ENCODE measurements around the gene KLHL24. TPM values are rescaled to one million over a fixed set of nuclear protein-coding genes. Genes with fewer than 3 reads are reported as not detected.

KLHL24 gene
- total and polyA plus RNA-seq, 2 of the 13 experiments (the other 11 are each of a cell fraction or from before 2014, with no cell fraction given) = 6.9 to 15.7 TPM

GRCh38 chr3:183714622-183715021 is 79.2 kb downstream of the KLHL24 start:
- in situ Hi-C loops (cut with HindIII; ENCODE audit: extremely low pct_ligation_motif_present, low pct_unique_long_range_greater_than_20kb) = no loop called here

More at GRCh38 chr3:183714622-183715021, 79.2 kb downstream of the KLHL24 start:
- intact Hi-C loops (cut with micrococcal nuclease; ENCODE audit: unreplicated experiment) = no loop called here
- Histone ChIP-seq H3K9ac (ENCODE audit: insufficient read depth, low read depth, low read length) (no peak overlapping the region), H3K79me2 (ENCODE audit: insufficient read depth, low read length) (peaks cover 38% of the 10 kb centered on the region), H3K27ac (ENCODE audit: extremely low read length, insufficient read depth, low read length) (no peak overlapping the region), H3K36me3 (replicated peaks in 1 of 2; ENCODE audit: control insufficient read depth in 1 of 2, insufficient read depth in 2 of 2, low read length in 2 of 2) (peaks cover 2 to 32% of the 10 kb centered on the region in 2 experiments; a peak in 4 of 5 replicates), H2AFZ (ENCODE audit: low read length) (no peak overlapping the region), H3K4me2 (ENCODE audit: low read depth, low read length) (no peak overlapping the region), H3K4me3 (replicated peaks in 1 of 3; ENCODE audit: insufficient read depth in 1 of 3, low read depth in 2 of 3, low read length in 3 of 3) (no peak overlapping the region), H4K20me1 (ENCODE audit: insufficient read depth, low read length) (peaks cover 8% of the 10 kb centered on the region; the same call in 1 of the 2 replicates), H3K4me1 (ENCODE audit: insufficient read depth, low read length) (no peaks in the 10 kb centered on the region), H3K27me3 (ENCODE audit: control insufficient read depth in 1 of 2, insufficient read depth in 2 of 2, low read length in 2 of 2) (no peaks in the 10 kb centered on the region), H3K9me3 (ENCODE audit: low read length) (no peaks in the 10 kb centered on the region)
- FAIRE-seq = no peak
- no peak for ATAC-seq
- POLR2A ChIA-PET = no interaction called here
- BruUV-seq (replicated peaks) = no TSS peak
- CTCF ChIA-PET (ENCODE audit: low intra/inter-chr PET ratio, low total read pairs) = no interaction called here
- no peak for TF ChIP-seq RFX5 (IDR thresholded peaks at IDR 0.05; ENCODE audit: low read depth, low read length)
- no peak for TF ChIP-seq ZNF225 (CRISPR knock-in tag; IDR thresholded peaks at IDR 0.05)
- TF ChIP-seq CBX2 (IDR thresholded peaks at IDR 0.05; ENCODE audit: low read depth, low read length) = no peak
- TF ChIP-seq CBX2 (CRISPR knock-in tag; IDR thresholded peaks at IDR 0.05; ENCODE audit: low read depth) = no peak
- TF ChIP-seq TFAP4 (IDR thresholded peaks at IDR 0.05; ENCODE audit: borderline replicate concordance, low read depth) = no peak
- no peak for TF ChIP-seq TCF12 (IDR thresholded peaks at IDR 0.05)
- no peak for TF ChIP-seq TCF12 (CRISPR knock-in tag; IDR thresholded peaks at IDR 0.05)
- TF ChIP-seq ZBTB26 (CRISPR knock-in tag; IDR thresholded peaks at IDR 0.05; ENCODE audit: borderline replicate concordance) = no peak
- no peak for TF ChIP-seq CAMTA2 (CRISPR knock-in tag; IDR thresholded peaks at IDR 0.05; ENCODE audit: borderline replicate concordance)
- no peak for TF ChIP-seq ZNF234 (CRISPR knock-in tag; conservative IDR thresholded peaks at IDR 0.05)
- TF ChIP-seq ZNF432 (CRISPR knock-in tag; IDR thresholded peaks at IDR 0.05; ENCODE audit: borderline replicate concordance) = no peak
- no peak for TF ChIP-seq SCMH1 (CRISPR knock-in tag; IDR thresholded peaks at IDR 0.05; ENCODE audit: borderline replicate concordance)
- no peak for TF ChIP-seq ZBTB7A (CRISPR knock-in tag; IDR thresholded peaks at IDR 0.05)
- TF ChIP-seq ZNF784 (CRISPR knock-in tag; IDR thresholded peaks at IDR 0.05; ENCODE audit: borderline replicate concordance) = no peak
- no peak for TF ChIP-seq ZNF33B (CRISPR knock-in tag; IDR thresholded peaks at IDR 0.05)
- no peak for TF ChIP-seq TRIM24 (CRISPR knock-in tag; IDR thresholded peaks at IDR 0.05)
- TF ChIP-seq ZNF775 (CRISPR knock-in tag; IDR thresholded peaks at IDR 0.05; ENCODE audit: borderline replicate concordance) = no peak
- no peak for TF ChIP-seq ATRX (CRISPR knock-in tag; IDR thresholded peaks at IDR 0.05; ENCODE audit: borderline replicate concordance)
- TF ChIP-seq ZGPAT (CRISPR knock-in tag; IDR thresholded peaks at IDR 0.05) = no peak
- no peak for TF ChIP-seq RAD21 (CRISPR knock-in tag; IDR thresholded peaks at IDR 0.05)
- TF ChIP-seq ZBTB49 (CRISPR knock-in tag; IDR thresholded peaks at IDR 0.05; ENCODE audit: borderline replicate concordance) = no peak
- DNase-seq (ENCODE audit: low spot score) = no peak

All from HepG2 (cell line).